Retinal pigment epithelial cell (primary cell): ENCODE results near the gene UGT2B17.
"Not testable (repeated sequence)": the region's sequence is repeated elsewhere in the genome, so short reads cannot be mapped to it uniquely, and the experiment has no call there.

Experiments used
- DNase-seq: peaks from one replicate; pipeline ENCODE4 v3.0.0-alpha.2; 2010; ENCODE audit warnings: low read depth
- H3K4me3 ChIP-seq: 2 replicates; pipeline ENCODE4 v1.5.1; 2011; ENCODE audit warnings: mild to moderate bottlenecking, low read length, control low read depth, moderate library complexity
- TF ChIP-seq, protein P1 (sequence below): conservative IDR thresholded peaks from 2 replicates; pipeline ENCODE4 v1.5.1; 2011; ENCODE audit warnings: low read depth, low read length, control low read depth, inconsistent platforms

Gene UGT2B17

DNA sequence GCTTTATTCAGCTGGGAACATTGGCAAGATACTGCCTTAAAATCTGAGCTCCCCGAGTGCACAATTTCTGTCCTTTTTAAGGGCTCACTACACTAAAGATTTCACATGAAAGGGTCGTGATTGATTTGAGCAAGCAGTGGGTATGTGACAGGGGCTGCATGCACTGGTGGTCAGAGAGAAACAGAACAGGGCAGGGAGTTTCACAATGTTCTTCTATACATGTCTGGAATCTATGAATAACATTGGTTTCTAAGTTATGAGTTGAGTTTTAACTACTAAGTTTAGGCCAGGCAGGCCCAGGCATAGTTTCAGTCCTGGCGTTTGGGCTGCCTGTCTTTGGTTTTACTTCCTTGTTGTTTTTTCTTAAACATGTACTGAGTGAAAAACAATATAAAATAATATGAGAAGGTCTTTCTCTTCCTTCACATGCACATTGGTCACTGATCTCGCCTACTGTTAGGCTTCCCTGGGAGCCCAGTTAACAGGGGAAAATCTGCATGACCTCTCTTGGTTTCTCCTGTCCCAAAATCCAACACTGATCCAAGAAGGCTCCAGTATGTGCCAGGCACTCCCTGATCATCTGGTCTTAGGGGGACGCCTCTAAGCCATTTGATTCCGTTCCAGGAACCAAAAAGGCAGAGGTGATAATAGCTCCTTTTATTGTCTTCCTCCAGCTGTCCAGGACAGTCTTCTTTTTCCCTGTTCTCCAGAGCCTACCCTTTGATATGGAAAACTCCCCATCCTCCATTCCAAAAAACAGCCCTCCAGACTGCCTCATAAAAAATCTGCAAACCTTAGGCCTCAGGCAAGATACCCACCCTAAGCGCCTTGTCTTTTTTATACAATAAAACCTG, at the start of gene UGT2B17:
Gene UGT2B17, minus strand, starts transcription at position 51 of the 854 bp plus-strand sequence. CDS start 7,838 bp downstream, outside the sequence.
- TF ChIP-seq, protein P1, sequence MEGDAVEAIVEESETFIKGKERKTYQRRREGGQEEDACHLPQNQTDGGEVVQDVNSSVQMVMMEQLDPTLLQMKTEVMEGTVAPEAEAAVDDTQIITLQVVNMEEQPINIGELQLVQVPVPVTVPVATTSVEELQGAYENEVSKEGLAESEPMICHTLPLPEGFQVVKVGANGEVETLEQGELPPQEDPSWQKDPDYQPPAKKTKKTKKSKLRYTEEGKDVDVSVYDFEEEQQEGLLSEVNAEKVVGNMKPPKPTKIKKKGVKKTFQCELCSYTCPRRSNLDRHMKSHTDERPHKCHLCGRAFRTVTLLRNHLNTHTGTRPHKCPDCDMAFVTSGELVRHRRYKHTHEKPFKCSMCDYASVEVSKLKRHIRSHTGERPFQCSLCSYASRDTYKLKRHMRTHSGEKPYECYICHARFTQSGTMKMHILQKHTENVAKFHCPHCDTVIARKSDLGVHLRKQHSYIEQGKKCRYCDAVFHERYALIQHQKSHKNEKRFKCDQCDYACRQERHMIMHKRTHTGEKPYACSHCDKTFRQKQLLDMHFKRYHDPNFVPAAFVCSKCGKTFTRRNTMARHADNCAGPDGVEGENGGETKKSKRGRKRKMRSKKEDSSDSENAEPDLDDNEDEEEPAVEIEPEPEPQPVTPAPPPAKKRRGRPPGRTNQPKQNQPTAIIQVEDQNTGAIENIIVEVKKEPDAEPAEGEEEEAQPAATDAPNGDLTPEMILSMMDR, result no peak
- DNase-seq, result no peak
- no peak within 1 kb of the TSS for H3K4me3 ChIP-seq

DNA sequence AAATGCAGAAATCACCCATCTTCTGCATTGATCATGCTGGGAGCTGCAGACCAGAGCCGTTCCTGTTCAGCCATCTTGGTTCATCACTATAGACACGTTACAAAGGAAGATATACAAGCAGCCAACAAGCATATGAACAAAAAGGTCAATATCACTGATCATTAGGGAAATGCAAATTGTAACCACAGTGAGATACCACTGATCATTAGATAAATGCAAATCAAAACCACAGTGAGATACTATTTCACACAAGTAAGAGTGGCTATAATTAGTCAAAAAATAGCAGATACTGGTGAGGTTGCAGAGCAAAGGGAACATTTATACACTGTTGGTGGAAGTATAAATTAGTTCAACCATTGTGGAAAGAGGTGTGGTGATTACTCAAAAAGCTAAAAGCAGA, 46.6 kb upstream of the UGT2B17 start:
- not testable (repeated sequence) for DNase-seq, H3K4me3 ChIP-seq

DNA sequence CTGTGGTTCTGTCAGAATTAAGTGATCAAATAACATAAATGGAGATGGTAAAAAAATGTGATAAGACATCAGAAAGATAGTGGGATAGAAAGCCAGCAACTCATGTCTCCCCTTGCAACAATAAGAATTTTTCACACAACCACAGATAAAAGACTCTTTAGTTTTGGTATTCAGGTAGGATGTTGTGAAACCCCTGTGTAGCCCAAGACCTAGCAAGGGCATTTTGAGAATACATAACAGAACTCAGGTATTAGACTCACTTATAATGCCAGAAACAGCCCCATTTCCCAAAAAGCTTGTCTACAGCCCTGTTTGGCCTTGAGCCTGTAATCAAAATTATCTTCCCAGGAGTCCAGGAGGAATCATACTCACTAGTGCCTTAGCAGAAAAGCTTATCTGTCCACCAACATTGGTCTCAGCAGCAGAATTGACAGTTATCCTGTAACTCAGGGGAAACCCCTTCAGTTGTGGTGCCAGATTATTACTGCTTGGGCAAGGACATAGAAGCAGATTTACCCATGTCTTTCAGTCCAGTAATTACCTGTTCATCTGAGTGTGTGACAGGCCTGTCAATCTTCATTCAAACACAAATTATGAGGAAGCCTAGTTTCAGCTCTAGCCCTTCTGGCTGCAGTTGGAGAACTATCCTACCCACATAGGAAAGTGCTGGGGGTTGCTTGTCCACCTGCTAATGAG, 41.0 kb upstream of the UGT2B17 start:
- TF ChIP-seq, protein P1, result no peak
- no peak for DNase-seq

DNA sequence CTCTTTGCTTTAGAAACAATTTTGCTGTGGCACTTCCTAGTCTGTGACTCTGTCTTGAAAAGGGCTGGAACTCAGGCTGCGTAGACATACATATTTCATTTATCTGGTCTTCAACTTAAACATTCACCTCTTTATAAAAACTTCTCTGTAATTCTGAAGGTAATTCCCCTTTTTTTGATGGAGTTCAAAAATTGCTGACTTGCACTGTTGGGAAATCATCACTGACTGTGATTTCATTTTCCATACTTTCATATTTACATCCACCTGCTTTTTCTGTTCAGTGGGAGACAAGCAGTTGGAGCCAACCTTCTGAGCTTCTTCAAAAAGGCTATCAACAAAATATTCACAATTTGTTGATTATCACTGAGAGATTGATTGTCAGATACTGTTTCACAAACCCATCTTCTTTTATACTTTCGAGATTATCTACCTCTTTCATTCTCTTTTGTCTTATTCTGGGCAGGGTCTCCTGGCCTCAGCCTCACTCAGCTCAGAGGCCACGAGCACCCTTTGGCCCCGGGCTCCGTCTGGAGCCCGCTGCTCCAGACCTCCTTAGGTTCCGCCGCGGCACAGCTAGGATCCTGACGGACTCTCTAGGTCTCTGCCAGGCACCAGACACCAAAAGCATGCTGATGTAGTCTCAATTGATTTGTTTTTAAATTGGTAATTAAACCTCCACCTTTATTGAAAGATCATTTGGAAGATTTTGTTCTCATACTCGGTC, 39.7 kb upstream of the UGT2B17 start:
- TF ChIP-seq, protein P1, result no peak
- no peak overlapping the region for H3K4me3 ChIP-seq
- DNase-seq, result no peak

More for the DNA sequence above, 41.0 kb upstream of the UGT2B17 start:
- H3K4me3 ChIP-seq, result no peak overlapping the region

DNA sequence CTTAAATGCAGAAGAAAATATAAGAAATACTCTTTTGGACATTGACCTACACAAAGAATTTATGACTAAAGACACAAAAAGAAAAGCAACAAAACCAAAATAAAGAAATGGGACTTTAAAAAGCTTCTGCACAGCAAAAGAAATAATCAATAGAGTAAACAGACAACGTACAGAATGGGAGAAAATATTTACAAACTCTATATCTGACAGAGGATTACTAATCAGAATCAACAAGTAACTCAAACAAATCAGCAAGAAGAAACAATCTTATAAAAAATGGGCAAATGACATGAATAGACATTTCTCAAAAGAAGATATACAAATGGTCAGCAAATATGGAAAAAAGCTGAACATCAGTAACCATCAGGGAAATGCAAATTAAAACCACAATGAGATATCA, 37.6 kb upstream of the UGT2B17 start:
- TF ChIP-seq, protein P1, result no peak

DNA sequence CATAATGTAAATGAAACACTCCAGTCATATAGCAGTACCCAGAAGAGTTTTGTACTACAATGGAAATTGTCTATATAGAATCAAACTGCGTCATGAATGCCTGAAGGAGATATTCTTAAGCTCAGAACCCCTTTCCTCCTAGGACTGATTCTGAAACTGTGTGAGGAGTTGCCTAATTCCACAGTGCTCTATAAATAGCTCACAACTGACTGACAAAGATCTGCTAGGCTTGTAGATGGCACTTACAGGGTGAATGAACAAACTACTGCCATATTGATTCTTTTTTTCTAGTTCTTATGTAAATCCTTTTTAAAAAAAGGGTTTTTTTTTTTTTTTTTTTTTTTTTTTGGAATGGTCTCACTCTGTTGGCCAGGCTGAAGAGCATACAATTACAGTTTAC, 30.1 kb upstream of the UGT2B17 start:
- no peak for DNase-seq
- H3K4me3 ChIP-seq, result no peak overlapping the region
- TF ChIP-seq, protein P1, result no peak

More for the DNA sequence above, 37.6 kb upstream of the UGT2B17 start:
- DNase-seq, result no peak
- H3K4me3 ChIP-seq, result no peak overlapping the region

DNA sequence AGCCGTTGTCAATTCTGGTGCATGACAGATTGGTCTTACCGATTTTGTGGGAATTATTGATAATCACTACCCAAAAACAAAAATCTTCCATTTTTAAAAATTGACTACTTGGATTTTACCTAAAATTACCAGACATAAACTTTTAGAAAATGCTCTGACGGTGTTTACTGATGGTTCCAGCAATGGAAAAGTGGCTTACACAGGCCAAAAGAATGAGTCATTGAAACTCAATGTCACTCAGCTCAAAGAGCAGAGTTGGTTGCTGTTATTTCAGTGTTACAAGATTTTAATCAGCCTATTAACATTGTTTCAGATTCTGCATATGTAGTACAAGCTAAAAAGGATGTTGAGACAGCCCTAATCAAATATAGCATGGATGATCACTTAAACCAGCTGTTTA, 23.0 kb upstream of the UGT2B17 start:
- H3K4me3 ChIP-seq, result no peak overlapping the region
- TF ChIP-seq, protein P1, result no peak
- no peak for DNase-seq
